K562 (cell line): Measurements from ENCODE around the gene SV2A. TPM values are rescaled to one million over a fixed set of nuclear protein-coding genes. Genes with fewer than 3 reads are reported as not detected.

Experiments
- ARHGAP35 ChIP-seq: fragments of 450-650 bp; IDR thresholded peaks from 2 replicates; pipeline ENCODE4 v1.6.1; 2018; ENCODE audit not compliant: partially characterized antibody
- BRCA1 ChIP-seq, 2 experiments: fragments of 450-650 bp in 1 of 2; sonication (generic) in 1 of 2; formaldehyde crosslinking in 1 of 2; IDR thresholded peaks; 2 replicates each; pipeline versions ENCODE4 v1.5.0 to v1.6.1; 2017 to 2020; ENCODE audit warnings: mild to moderate bottlenecking in 1 of 2, missing genetic modification reagents in 1 of 2
- ERF ChIP-seq: fragments of 450-650 bp; formaldehyde crosslinking; IDR thresholded peaks from 2 replicates; pipeline ENCODE4 v1.4.0; 2020; ENCODE audit warnings: mild to moderate bottlenecking, mixed read lengths
- KLF13 ChIP-seq: fragments of 450-650 bp; IDR thresholded peaks from 2 replicates; pipeline ENCODE4 v1.6.1; 2016; ENCODE audit warnings: missing genetic modification characterization, low read depth, mild to moderate bottlenecking, missing compliant biosample characterization, moderate library complexity, borderline replicate concordance
- PHTF2 ChIP-seq: fragments of 250-450 bp; sonication (Bioruptor Pico); IDR thresholded peaks from 2 replicates; pipeline ENCODE4 v1.5.0; 2021; ENCODE audit warnings: mild to moderate bottlenecking
- POLR2A ChIP-seq: fragments of 450-650 bp; conservative IDR thresholded peaks from 2 replicates; pipeline ENCODE4 v1.6.1; 2016
- RBM15 ChIP-seq: fragments of 200-400 bp; formaldehyde crosslinking; IDR thresholded peaks from 2 replicates; pipeline ENCODE4 v1.6.1; 2018; ENCODE audit warnings: mild to moderate bottlenecking, low read length, moderate library complexity; ENCODE audit not compliant: insufficient read depth
- SMAD1 ChIP-seq: fragments of 150-350 bp; IDR thresholded peaks from 2 replicates; pipeline ENCODE4 v1.6.1; 2014; ENCODE audit warnings: low read length, low read depth; ENCODE audit not compliant: partially characterized antibody
- TAL1 ChIP-seq: fragments of 450-650 bp; IDR thresholded peaks from 2 replicates; pipeline ENCODE4 v1.6.1; 2016; ENCODE audit warnings: mild to moderate bottlenecking
- TSC22D4 ChIP-seq: fragments of 450-650 bp; IDR thresholded peaks from 2 replicates; pipeline ENCODE4 v1.6.1; 2016; ENCODE audit warnings: missing genetic modification characterization, missing biosample characterization, control low read depth
- ZEB2 ChIP-seq: fragments of 450-650 bp; IDR thresholded peaks from 2 replicates; pipeline ENCODE4 v1.6.1; 2016
- ZKSCAN8 ChIP-seq: fragments of 200-800 bp; sonication (Bioruptor generic); IDR thresholded peaks from 2 replicates; pipeline ENCODE4 v1.6.1; 2016; ENCODE audit warnings: missing genetic modification characterization, missing compliant biosample characterization
- ZNF589 ChIP-seq: fragments of 200-800 bp; sonication (Bioruptor generic); IDR thresholded peaks from 2 replicates; pipeline ENCODE4 v1.6.1; 2016; ENCODE audit warnings: low read depth, missing genetic modification characterization, missing compliant biosample characterization
- ZNF75A ChIP-seq: fragments of 450-650 bp; formaldehyde crosslinking; IDR thresholded peaks from 2 replicates; pipeline ENCODE4 v1.4.0; 2020; ENCODE audit warnings: mild to moderate bottlenecking
- ZNF766 ChIP-seq: fragments of 200-800 bp; sonication (Bioruptor generic); conservative IDR thresholded peaks from 2 replicates; pipeline ENCODE4 v1.6.1; 2016; ENCODE audit warnings: missing genetic modification characterization, missing compliant biosample characterization
- polyA plus RNA-seq, 8 experiments: library from polyadenylated mRNA; depleted of rRNA in 4 of 8; stranded (reverse) in 5 of 8; unstranded in 3 of 8; fragments of >200 nt; fragmentation: Nextera tagmentation in 2 of 8; fragmentation: Illumina TruSeq in 1 of 8; extraction: Ambion mirVana in 2 of 8; extraction: Trizol in 1 of 8; gene quantifications; 2 replicates each; pipeline versions ENCODE4 v1.2.1 to v1.2.3, GENCODE V29; 2011 to 2014; ENCODE audit warnings: inconsistent platforms in 1 of 8, missing spikeins in 1 of 8
- total RNA-seq, 7 experiments: library from RNA; depleted of rRNA in 6 of 7; stranded (reverse); fragments of >200 nt in 6 of 7; fragmentation: Illumina TruSeq in 2 of 7; extraction: Trizol in 2 of 7; gene quantifications; 2 replicates each; pipeline versions ENCODE4 v1.2.1 to v1.2.3, GENCODE V29; 2011 to 2021; ENCODE audit warnings: low replicate concordance in 1 of 7
- TF ChIP-seq, protein P1 (sequence below): sonication (generic); formaldehyde crosslinking; IDR thresholded peaks from 2 replicates; pipeline ENCODE4 v1.8.0; 2022; ENCODE audit warnings: mild to moderate bottlenecking, low read depth, missing genetic modification reagents
- TF ChIP-seq, protein P2 (sequence below): fragments of 200-600 bp; sonication (generic); IDR thresholded peaks from one replicate; pipeline ENCODE4 v1.6.1; 2012; ENCODE audit warnings: mild to moderate bottlenecking, low read depth, low read length, inconsistent platforms

Gene SV2A
- total and polyA plus RNA-seq, 9 of the 15 experiments (the other 6 are each of a cell fraction or from before 2014, with no cell fraction given) = 0.07 to 0.22 (median 0.11) TPM; not detected in 1

DNA sequence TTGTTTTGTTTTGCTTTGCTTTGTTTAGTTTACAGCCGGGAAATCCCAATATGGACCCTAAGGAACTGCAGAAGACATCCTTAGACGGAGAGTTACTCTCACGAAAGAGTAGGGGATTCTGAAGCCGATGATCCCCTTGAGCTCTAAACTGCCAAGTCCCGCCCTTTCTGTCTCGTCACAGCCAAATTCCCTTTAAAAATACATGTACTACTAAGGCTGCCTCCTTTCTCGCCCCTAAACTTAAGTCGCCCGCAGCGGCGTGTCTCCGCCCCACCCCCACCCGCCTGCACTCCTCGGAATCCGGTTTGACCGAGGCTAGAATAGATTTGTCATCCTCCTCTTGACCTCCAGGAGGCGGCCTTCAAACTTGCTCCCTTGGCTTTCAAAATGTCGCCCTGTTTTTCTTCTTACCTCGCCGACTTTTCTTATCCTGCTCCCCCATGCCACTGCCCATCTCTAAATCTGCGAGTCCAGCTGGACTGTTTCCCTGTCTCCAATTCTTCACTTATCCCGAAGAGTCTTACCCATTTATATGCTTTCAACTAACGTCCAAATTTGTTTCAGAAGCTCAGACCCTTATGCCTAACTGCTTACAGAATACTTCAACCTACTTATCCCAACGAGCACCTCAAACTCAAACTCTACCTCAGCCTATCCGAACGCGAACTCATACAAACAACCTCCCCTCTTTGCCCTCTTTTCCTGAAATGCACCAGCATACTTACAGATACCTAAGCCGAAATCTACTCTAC lies 29.2 kb downstream of the SV2A start (continued):
- TF ChIP-seq ARHGAP35 = peak; percentile 65
- no peak for TF ChIP-seq ZNF75A (CRISPR knock-in tag)
- TF ChIP-seq TSC22D4 (tag) = no peak
- TF ChIP-seq BRCA1 (IDR thresholded peaks at IDR 0.05) = no peak
- TF ChIP-seq BRCA1 (CRISPR knock-in tag; IDR thresholded peaks at IDR 0.05) = no peak
- TF ChIP-seq, protein P1, sequence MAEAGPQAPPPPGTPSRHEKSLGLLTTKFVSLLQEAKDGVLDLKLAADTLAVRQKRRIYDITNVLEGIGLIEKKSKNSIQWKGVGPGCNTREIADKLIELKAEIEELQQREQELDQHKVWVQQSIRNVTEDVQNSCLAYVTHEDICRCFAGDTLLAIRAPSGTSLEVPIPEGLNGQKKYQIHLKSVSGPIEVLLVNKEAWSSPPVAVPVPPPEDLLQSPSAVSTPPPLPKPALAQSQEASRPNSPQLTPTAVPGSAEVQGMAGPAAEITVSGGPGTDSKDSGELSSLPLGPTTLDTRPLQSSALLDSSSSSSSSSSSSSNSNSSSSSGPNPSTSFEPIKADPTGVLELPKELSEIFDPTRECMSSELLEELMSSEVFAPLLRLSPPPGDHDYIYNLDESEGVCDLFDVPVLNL (CRISPR knock-in tag) = no peak
- peak; percentile 18; the same call in 1 of the 2 replicates for TF ChIP-seq TAL1
- no peak for TF ChIP-seq PHTF2 (CRISPR knock-in tag)
- peak; percentile 77 for TF ChIP-seq ZNF589 (CRISPR knock-in tag)
- TF ChIP-seq, protein P2, sequence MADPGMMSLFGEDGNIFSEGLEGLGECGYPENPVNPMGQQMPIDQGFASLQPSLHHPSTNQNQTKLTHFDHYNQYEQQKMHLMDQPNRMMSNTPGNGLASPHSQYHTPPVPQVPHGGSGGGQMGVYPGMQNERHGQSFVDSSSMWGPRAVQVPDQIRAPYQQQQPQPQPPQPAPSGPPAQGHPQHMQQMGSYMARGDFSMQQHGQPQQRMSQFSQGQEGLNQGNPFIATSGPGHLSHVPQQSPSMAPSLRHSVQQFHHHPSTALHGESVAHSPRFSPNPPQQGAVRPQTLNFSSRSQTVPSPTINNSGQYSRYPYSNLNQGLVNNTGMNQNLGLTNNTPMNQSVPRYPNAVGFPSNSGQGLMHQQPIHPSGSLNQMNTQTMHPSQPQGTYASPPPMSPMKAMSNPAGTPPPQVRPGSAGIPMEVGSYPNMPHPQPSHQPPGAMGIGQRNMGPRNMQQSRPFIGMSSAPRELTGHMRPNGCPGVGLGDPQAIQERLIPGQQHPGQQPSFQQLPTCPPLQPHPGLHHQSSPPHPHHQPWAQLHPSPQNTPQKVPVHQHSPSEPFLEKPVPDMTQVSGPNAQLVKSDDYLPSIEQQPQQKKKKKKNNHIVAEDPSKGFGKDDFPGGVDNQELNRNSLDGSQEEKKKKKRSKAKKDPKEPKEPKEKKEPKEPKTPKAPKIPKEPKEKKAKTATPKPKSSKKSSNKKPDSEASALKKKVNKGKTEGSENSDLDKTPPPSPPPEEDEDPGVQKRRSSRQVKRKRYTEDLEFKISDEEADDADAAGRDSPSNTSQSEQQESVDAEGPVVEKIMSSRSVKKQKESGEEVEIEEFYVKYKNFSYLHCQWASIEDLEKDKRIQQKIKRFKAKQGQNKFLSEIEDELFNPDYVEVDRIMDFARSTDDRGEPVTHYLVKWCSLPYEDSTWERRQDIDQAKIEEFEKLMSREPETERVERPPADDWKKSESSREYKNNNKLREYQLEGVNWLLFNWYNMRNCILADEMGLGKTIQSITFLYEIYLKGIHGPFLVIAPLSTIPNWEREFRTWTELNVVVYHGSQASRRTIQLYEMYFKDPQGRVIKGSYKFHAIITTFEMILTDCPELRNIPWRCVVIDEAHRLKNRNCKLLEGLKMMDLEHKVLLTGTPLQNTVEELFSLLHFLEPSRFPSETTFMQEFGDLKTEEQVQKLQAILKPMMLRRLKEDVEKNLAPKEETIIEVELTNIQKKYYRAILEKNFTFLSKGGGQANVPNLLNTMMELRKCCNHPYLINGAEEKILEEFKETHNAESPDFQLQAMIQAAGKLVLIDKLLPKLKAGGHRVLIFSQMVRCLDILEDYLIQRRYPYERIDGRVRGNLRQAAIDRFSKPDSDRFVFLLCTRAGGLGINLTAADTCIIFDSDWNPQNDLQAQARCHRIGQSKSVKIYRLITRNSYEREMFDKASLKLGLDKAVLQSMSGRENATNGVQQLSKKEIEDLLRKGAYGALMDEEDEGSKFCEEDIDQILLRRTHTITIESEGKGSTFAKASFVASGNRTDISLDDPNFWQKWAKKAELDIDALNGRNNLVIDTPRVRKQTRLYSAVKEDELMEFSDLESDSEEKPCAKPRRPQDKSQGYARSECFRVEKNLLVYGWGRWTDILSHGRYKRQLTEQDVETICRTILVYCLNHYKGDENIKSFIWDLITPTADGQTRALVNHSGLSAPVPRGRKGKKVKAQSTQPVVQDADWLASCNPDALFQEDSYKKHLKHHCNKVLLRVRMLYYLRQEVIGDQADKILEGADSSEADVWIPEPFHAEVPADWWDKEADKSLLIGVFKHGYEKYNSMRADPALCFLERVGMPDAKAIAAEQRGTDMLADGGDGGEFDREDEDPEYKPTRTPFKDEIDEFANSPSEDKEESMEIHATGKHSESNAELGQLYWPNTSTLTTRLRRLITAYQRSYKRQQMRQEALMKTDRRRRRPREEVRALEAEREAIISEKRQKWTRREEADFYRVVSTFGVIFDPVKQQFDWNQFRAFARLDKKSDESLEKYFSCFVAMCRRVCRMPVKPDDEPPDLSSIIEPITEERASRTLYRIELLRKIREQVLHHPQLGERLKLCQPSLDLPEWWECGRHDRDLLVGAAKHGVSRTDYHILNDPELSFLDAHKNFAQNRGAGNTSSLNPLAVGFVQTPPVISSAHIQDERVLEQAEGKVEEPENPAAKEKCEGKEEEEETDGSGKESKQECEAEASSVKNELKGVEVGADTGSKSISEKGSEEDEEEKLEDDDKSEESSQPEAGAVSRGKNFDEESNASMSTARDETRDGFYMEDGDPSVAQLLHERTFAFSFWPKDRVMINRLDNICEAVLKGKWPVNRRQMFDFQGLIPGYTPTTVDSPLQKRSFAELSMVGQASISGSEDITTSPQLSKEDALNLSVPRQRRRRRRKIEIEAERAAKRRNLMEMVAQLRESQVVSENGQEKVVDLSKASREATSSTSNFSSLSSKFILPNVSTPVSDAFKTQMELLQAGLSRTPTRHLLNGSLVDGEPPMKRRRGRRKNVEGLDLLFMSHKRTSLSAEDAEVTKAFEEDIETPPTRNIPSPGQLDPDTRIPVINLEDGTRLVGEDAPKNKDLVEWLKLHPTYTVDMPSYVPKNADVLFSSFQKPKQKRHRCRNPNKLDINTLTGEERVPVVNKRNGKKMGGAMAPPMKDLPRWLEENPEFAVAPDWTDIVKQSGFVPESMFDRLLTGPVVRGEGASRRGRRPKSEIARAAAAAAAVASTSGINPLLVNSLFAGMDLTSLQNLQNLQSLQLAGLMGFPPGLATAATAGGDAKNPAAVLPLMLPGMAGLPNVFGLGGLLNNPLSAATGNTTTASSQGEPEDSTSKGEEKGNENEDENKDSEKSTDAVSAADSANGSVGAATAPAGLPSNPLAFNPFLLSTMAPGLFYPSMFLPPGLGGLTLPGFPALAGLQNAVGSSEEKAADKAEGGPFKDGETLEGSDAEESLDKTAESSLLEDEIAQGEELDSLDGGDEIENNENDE = no peak
- 0 out of 2 replicates have a peak, but pooled peaks have one; percentile 41 for TF ChIP-seq ERF (CRISPR knock-in tag)
- TF ChIP-seq RBM15 = no peak
- TF ChIP-seq ZEB2 = peak; percentile 23; the same call in 1 of the 2 replicates
- TF ChIP-seq ZNF766 = no peak; the same call in none of the 2 replicates
- no peak for TF ChIP-seq KLF13 (tag)
- TF ChIP-seq ZKSCAN8 (CRISPR knock-in tag) = no peak
- TF ChIP-seq POLR2A = no peak
- TF ChIP-seq SMAD1 = peak; percentile 21
